SHP77 (cell line): ENCODE data around the gene STXBP2.

Experiments
- DNase-seq, 2 experiments: peaks; one replicate each; lab custom pipeline; 2025; lab: John Stamatoyannopoulos, UW

The STXBP2 gene

GRCh38 chr19:7679771-7680605 lies 43.1 kb downstream of the STXBP2 start:
- peak in 1 of 2 experiments; percentile 31 for DNase-seq

- peak; percentile 59 to 80 for DNase-seq
Observed at GRCh38 chr19:7680606-7681339, 43.9 kb downstream of the STXBP2 start, which contains the start of gene TRAPPC5. Gene TRAPPC5 (plus strand): TSS chr19:7680833. CDS start chr19:7682254, 1,421 bp downstream.

- DNase-seq, result peak; percentile 42 to 71
Observed at GRCh38 chr19:7681340-7682174, 44.6 kb downstream of the STXBP2 start.

- no peak for DNase-seq
Observed at GRCh38 chr19:7682175-7682855, 45.4 kb downstream of the STXBP2 start.

GRCh38 chr19:7685546-7686445 lies 48.9 kb downstream of the STXBP2 start:
- DNase-seq, result no peak

GRCh38 chr19:7687177-7687576 lies 50.3 kb downstream of the STXBP2 start:
- no peak for DNase-seq

GRCh38 chr19:7689165-7689564 lies 52.3 kb downstream of the STXBP2 start:
- DNase-seq, result no peak

GRCh38 chr19:7690779-7691258 lies 53.9 kb downstream of the STXBP2 start:
- no peak for DNase-seq

GRCh38 chr19:7691497-7691896 lies 54.6 kb downstream of the STXBP2 start:
- no peak for DNase-seq

GRCh38 chr19:7692417-7693088 lies 55.6 kb downstream of the STXBP2 start:
- no peak for DNase-seq

- no peak for DNase-seq
Observed at GRCh38 chr19:7694499-7694898, 57.6 kb downstream of the STXBP2 start.
